HG03064 (cell line): ENCODE results near the gene CCNJL.
"Not testable (repeated sequence)": the region's sequence is repeated elsewhere in the genome, so short reads cannot be mapped to it uniquely, and the experiment has no call there.

ENCODE experiments used
- ATAC-seq: cut with Tn5 transposase; IDR thresholded peaks from one replicate; pipeline ENCODE4 v1.9.1; 2021; ENCODE audit warnings: low read depth; ENCODE audit not compliant: unreplicated experiment

Gene CCNJL, protein sequence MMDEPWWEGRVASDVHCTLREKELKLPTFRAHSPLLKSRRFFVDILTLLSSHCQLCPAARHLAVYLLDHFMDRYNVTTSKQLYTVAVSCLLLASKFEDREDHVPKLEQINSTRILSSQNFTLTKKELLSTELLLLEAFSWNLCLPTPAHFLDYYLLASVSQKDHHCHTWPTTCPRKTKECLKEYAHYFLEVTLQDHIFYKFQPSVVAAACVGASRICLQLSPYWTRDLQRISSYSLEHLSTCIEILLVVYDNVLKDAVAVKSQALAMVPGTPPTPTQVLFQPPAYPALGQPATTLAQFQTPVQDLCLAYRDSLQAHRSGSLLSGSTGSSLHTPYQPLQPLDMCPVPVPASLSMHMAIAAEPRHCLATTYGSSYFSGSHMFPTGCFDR

DNA sequence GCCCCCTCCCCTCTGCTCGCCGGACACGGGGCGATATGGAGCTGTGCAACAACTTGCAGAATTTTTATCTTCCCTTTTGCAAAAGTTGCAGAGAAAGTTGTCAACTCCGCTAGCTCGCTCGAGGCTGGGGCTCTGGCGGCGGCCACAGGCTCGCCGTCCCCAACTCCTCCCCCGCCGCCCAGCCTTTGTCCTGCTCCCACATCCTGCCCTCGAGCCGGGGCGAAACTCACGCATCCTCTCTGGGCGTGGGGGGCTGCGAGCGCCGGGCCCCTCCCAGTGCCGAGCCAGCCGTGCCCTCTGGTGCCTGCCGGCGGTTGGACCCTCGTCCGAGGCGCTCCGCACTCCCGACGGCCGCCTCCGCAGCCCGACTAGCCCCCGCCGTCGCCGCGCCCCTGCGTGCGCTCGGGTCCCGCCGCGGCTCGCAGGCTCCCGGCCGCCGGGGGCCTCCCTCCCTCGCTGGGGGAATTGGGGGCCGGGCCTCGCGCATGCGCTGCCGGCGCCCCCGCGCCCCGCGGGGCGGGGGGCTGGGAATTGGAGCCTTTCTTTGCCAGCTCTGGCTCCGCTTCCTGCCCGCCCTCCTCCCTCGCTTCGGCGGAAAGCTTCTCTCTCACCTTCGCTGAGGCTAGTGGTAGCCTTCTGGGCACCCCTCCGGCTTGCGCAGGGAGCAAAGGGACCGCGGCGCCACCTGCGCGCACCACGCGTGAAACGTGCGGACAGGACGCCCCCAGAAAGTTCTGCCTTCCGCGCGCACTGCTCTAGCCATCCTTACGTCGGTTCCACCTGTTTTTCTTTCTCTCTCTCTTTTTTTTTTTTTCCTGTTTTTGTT is at the start of gene CCNJL:
Gene CCNJL (minus strand): TSS at position 431 of the 826 bp plus-strand sequence. CDS start 641 bp downstream, outside the sequence.
- ATAC-seq = no peak

DNA sequence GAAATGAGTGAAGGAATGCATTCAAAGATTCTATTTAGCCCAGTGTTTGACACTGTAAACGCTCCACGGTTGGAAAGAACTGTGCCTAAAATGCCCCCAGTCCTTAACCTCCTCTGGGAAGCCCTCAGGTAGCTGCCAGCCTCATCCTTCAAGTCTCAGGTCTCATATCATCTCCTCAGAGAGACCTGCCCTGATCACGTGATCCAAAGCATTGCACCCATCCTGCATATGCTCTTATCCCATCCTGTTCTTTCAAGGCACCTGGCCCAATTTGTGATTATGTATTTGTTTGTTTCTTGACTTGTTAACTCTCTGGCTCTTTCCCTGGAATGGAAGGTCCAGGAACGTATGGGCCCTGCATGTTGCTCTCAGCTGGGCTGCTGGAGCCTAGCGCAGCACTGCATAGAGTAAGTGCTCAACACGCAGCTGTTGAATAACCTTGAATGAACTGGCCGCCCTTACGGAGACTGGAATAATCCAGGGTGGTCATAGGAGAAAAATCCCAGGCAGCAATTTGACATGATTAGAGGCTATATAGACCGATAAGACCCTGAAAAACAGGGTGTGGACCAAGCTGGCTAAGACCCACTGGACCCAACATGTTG is 49.4 kb upstream of the CCNJL start:
- ATAC-seq = no peak

DNA sequence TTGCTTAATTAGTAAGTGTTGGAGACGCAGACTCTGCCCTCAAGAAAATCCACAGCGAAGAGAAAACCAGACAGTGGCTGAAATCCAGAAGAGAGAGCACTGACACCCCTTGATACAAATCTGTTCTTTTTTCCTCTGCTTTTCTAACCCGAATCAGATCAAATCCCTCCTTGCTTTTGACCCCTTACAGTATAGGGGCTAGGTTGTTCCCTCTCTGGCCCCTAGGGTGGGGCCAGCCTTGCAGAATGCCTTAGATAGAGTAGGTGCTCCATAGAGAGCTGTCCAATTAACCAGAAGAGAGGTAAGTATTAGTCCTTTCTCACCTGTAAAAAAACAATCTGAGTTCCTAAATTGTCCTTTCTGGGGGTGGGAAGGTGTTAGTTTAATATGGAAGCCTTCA is 47.9 kb upstream of the CCNJL start:
- ATAC-seq = no peak

DNA sequence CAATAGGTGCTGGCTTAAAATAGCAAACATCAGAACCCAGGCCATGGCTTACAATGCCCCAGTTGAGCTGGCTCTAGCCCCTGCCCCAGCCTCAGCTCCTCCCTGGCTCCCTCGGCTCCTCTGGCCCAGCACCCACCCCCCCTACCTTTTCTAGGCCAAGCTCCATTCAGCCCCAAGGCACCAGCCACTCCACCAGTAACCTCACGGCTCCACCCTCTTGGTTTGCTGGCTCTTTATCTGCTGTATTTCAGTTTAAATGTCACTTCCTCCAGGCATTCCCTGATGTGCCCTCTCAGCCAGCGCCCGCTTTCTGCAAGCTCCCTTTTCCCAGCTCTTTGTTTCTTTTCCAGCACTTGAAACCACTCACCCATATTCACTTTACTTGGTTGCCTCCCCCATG is 47.5 kb upstream of the CCNJL start:
- no peak for ATAC-seq

DNA sequence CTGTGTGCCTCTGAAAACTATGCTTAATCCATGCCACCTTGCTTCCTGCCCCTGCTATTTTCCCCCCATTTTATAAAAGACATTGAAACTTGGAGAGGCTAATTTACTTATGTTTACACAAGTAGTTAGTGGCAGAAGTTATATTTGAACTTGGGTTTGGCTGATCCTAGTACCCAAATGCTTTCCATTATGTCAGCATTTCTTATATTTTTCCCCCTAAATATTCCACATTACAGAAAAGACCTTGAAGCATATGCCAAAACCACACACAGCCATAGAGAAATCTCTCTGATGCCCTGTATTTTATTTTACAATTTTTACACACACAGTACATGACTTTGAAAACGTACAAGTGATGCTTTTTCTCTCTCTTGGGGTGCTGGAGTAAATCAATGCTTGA is 46.9 kb upstream of the CCNJL start:
- no peak for ATAC-seq

DNA sequence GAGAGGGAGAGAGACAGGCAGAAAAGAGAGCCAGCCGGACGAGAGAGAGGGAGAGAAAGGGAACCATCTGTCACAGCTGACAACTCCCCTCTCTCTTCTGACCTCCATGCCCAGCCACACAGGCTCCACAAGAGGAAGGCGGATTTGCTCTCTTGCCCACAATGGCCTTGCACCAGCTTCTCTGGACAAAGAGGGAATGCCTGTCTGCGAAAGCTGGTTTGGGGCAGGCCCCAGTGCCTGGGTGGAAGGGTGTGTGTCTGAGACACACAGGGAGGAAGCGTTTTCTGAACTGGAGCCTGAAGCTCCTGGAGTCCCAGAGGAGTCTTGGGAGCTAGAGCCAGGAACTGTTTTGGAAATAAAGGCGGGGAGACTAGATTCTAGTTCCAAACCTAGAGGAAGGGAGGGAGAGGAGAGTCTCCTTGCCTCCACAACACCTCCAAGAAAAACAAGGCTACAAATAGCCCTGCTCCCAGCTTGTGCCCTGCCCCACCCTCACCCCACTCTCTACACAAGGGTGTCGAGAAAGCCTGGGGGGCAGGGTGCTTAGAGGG is 45.6 kb upstream of the CCNJL start:
- ATAC-seq = no peak

DNA sequence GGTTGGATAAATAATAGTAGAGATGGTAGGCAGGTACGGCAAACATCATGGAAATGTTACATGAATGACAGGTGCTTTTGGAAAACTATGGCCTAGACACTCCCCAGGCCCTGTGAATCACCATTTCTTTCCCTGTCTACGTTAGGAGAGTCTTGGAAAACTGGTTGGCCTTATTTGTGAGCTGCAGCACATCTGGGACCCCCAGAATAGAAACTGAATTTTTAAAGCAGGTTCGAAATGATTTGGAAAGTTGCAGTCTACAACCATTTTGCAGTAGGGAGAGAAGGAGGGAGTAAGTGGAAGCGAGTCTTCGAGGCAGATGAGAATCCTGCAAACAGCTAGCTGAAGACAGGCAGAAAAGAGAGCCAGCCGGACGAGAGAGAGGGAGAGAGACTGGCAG is 45.0 kb upstream of the CCNJL start:
- no peak for ATAC-seq

DNA sequence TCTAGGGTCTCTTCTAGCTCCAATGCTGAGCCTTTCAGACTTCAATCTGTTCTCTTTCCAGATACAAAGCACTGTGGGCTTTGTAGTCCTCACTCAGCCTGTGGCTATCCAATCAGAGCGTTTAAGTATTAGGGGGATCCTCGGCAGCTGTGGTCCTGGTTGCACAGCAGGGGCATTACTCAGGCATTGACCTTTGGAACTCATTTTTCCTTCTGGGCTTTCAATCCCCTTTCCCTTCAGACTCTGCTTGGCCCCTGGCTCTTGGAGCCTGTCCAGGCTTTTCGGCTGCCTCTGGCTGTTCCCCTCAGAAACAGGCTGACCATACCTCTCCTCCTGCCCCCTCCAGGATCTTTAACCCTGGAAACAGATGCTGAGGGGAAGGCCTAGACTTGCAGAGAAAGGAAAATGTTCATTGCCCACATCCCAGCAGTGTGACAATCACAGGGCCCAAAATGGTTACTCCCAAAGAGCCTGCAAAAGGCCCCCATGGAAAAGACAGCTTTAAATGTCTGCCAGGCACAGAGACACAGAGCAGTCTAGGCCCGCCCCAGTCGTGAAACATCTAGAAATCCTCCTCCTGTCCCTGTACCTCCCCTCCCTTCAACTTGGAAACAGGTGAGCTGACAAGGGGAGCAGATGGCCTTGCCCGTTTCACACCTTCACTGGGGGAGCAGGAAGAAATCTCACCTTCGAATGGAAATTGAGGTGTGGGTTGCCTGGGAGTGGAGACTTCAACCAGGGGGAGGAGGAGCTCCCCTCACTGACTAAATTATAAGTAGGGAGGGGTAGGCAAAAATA is 44.4 kb upstream of the CCNJL start:
- ATAC-seq = no peak

DNA sequence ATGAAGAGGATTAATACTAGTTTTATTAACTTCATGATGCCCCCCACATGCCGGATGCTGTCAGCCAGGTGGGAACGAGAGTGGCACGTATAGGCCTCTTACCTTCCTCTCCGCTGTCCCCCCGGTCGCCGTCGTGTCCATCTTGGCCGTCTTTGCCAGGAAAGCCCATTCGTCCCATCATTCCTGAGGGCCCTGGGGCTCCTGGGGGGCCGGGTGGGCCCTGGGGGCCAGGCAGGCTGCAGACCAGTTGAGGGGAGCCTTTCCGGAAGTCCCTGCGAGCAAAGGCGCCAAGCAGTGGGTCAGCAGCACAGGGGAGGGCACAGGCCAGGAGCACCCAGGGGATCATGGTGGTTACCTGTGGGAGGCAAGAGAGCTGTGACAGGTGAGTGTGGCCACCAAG is 42.3 kb upstream of the CCNJL start:
- ATAC-seq = no peak

DNA sequence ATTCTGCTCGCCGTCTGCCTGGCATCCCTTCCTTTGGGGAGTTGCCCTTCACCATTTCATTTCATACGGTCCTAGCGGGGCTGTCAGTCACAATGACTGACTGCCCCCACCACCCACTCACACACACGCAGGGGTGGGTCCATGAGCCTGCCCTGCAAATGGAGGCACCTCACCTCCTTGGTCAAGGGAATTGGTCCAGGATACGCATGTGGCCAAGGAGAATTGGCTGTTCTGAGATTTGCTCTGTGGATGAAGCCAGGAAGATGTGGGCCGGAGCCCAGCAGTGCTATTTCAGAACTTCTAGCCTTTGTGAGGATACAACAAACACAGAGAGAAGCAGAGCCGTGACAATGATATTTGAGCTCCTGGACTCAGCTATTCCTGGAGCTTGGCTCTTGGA is 41.0 kb upstream of the CCNJL start:
- no peak for ATAC-seq

DNA sequence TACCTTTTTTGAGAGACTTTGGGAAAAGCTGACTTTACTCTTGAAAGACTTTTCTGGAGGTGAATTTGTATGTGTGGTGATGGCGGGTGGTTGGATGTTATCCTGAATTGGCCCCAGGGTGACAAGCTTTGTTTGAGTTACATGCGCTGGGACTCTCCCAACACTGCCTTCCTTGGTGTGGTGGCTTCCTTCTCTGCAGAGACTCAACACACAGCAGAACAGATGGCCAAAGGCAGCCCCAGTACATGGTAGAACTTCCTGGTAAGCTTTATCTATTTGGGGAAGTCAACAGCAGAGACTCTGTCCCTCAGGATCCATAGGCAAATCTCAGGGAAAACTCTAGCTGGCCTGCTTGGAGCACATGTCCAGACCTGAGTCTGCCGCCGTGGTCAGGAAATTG is 39.9 kb upstream of the CCNJL start:
- ATAC-seq = no peak

DNA sequence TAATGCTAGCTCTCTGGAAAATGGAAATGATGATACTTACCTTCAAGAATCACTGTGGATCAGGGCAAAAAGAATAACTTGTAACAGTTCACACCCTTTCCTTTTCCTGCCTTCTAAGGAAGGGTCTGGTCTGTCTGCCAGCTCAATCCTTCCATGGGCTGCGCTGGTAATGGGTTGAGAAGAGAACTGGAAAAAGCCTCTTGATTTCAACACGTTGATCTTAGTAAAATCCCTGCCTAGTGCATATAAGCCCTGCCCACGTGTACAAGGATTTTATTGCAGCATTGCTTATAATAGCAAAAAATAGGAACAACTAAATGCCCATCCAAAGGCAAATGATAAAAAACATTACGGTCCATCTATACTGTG is 37.6 kb upstream of the CCNJL start:
- ATAC-seq = no peak

DNA sequence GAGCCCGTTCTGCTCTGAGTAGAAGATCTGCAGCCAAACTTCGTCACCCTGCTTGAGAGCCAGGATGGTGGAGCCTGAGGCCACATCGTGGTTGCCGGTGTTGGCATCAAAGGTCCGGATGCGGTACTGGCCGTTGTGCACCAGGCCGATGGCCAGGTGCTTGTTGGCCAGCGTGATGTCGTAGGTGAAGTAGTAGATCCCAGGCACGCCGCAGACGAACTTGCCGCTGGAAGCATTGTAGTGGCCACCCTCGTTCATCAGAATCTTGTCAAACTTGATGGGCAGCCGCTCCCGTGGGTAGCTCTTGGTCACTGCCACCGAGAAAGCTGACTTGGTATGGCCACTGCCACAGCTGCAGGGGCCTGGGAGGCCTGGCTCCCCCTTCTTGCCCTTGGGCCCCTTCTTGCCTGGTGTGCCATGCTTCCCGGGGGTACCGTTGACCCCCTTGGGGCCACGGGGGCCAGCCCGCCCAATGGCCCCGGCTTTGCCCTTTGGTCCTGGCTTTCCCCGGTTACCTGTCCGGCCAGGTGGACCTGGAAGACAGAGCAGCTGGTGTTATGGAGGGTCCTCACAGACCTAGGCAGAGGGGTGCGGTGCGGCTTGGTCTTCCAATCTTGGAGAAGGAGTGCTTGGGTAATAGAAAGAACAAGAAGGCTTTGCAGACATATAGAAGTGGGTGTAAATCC is 37.0 kb upstream of the CCNJL start:
- ATAC-seq = no peak

DNA sequence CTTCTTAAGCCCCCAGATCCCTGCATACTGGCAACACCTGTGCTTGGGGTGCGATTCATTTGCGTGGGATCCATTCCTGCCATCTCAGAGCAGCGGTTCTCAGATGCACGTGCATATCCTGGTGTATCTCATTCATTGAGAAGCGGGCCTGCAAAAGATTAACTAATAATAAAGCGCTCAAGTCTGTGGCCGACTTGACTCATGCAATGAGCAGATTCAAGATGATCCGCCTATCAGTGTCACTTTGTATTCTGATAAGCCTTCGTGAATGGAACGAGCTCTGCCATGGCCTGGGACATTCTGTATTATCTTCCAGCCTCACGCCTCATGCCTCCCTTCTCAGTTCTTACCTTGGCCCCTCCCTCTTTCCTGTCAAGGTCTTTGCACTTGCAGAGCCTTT is 35.7 kb upstream of the CCNJL start:
- no peak for ATAC-seq

DNA sequence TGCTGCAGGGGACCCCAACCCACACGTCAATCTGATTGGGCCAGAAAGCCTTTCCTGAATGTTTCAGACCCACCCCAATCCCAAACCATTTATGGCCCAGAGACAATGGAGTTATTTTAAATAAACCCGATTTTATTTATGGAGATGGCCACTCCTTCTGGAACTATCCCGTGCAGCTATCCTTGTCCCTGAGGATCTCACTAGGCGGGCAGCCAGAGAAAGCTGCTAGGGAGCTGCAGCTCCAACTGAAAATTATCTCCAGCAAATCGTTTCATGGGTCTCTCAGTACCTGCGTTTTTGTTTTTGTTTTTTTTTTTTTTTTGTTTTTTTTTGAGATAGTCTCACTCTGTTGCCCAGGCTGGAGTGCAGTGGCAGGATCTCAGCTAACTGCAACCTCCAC is 35.1 kb upstream of the CCNJL start:
- no peak for ATAC-seq

DNA sequence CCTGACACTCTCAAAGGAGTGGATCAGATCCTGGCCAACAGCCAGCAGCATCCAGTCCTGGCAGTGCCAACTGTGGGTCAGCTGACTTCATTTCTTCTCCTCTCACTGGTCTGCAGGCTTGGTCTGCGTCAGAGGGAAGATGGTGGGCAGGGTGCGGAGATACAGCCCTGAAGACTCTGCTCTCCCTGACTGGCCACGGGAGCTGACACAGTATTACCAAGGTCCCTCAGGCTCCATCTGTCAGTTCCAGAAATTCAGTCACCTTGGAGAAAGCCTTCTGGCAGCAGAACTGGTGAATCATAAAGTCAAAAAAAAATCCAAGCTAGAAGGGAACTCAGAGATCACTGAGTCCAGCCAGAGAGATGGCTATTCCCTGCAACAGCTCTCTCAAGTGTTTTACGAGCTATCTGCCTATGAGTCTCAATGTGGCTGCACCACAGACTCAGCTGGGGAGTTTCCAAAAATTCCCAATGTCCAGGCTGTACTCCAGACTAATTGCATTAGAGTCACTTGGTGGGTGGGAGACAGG is 30.1 kb upstream of the CCNJL start:
- ATAC-seq = no peak

DNA sequence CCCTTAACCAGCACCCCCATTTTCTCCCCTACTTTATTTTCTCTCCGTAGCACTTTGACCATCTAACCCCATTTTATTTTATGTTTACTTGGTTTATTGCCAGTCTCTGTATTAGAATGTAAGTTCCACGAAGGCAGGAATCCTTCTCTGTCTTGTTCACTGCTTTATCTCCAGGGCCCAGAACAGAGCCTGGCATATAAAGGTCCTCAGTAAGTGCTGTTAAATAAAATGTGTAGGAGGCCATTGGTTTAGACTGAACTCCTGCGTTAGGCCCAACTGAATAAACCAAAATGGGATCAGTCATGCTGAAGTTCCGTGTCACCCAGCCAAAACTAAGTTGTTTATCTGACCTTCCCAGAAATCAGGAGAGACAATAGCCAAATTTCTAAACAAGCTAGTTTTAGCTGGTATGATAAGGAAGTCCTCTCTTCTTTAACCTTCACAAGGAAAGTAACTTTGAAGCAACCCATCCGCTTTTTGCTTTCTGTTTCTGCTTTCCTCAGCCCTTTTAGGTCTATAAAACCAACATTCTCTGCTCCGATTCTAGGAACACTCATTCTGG is 29.0 kb upstream of the CCNJL start:
- no peak for ATAC-seq

DNA sequence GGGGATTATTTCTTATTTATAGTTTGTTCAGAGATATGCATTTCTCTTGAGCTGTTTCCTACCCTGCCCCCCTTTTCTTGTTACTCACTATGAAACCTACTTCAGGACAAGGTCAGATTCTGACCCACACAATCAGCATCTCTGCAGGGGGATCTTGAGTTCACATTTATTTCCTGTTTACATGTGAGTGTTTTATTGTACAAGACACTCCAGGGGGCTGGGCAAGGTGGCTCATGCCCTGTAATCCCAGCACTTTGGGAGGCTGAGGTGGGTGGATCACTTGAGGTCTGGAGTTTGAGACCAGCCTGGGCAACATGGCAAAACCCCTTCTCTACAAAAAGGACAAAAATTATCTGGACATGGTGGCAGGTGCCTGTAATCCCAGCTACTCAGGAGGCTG is 28.1 kb upstream of the CCNJL start:
- not testable (repeated sequence) for ATAC-seq

DNA sequence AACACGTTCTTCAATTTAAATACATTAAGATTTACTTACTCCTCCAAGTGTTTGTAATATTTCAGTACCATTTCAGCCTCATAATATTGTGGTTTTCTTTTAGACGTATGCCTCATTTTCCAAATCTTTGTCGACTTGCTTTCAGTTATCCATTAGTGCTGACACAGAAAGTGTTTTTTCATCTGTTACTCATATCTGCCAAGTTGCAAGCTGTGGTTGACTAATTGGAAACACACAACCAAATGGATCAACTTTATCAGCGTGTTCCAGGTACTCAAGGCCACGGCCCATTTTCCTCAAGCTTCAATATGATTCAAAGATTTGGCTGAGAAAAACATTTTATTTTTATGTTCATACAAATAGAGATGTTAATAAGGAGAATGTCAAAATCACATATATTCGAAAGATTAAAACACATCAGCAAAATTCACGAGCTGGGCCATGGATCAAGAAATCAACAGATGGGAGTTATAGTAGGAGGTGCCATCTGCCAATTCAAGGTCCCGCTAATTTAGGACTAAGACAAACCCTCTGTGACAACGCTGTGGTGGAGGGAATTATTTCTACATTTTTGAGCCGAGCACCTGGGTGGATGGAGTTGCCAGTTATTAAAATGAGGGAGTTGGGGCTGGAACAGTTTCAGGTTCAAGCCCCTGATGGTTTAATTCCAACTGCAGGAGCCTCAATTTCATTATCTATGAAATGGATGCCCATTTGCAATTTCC is 27.2 kb upstream of the CCNJL start:
- no peak for ATAC-seq
